Spleen (tissue), 7 donors: ENCODE results near the gene ARFIP1.

ENCODE experiments used
- CTCF ChIP-seq, 11 experiments: fragments of 200-600 bp in 7 of 11; fragments of 450-650 bp in 4 of 11; sonication (generic) in 4 of 11; IDR thresholded peaks in 8 of 11; conservative IDR thresholded peaks in 3 of 11; 1 replicate in 7 of 11; 2 replicates in 4 of 11; pipeline versions ENCODE4 v1.4.0 to v1.8.0; 2016 to 2021; ENCODE audit warnings: antibody characterized with exemption in 11 of 11, inconsistent platforms in 4 of 11, mild to moderate bottlenecking in 1 of 11
- POLR2A ChIP-seq, 3 donors: fragments of 450-650 bp; IDR thresholded peaks; one replicate each; pipeline ENCODE4 v1.5.1; 2017; ENCODE audit warnings: antibody characterized with exemption in 3 of 3, mild to moderate bottlenecking in 1 of 3
- POLR2AphosphoS5 ChIP-seq, 3 donors: sonication (generic); formaldehyde crosslinking; IDR thresholded peaks; one replicate each; pipeline ENCODE4 v1.5.1; 2017; ENCODE audit warnings: antibody characterized with exemption in 3 of 3
- donor health status: DM: no; HTN: no; CAD: no; lungs with moderate emphysema.
- donor health status: DM: no; HTN: no; CAD: no.
- donor health status: DM: no; HTN: no; CAD: no.

GRCh38 chr4:152805818-152806217 is 26.1 kb downstream of the ARFIP1 start:
- TF ChIP-seq CTCF (IDR thresholded peaks at IDR 0.05 in 8 of 11, conservative IDR thresholded peaks at IDR 0.05 in 3 of 11) (no peak), POLR2AphosphoS5 (IDR thresholded peaks at IDR 0.05) (no peak), POLR2A (IDR thresholded peaks at IDR 0.05) (no peak)
